HepG2 (cell line): ENCODE measurements around the gene PDXDC1.

ENCODE experiments used
- CTCF ChIP-seq: sonication (generic); formaldehyde crosslinking; IDR thresholded peaks from 2 replicates; pipeline ENCODE4 v1.5.0; 2020; ENCODE audit warnings: mild to moderate bottlenecking, missing genetic modification reagents, moderate library complexity
- EZH2 ChIP-seq: conservative IDR thresholded peaks from 2 replicates; pipeline ENCODE4 v1.6.1; 2012; ENCODE audit warnings: mild to moderate bottlenecking, low read depth, low read length, moderate library complexity
- KLF16 ChIP-seq, 2 experiments: sonication (generic) in 1 of 2; formaldehyde crosslinking in 1 of 2; IDR thresholded peaks; 2 replicates each; pipeline versions ENCODE4 v1.6.1 to v1.8.0; 2016 to 2023; ENCODE audit warnings: missing genetic modification reagents in 2 of 2, missing compliant biosample characterization in 1 of 2
- MAFK ChIP-seq, 2 experiments: IDR thresholded peaks in 1 of 2; conservative IDR thresholded peaks in 1 of 2; 2 replicates each; pipeline ENCODE4 v1.6.1; 2011; ENCODE audit warnings: improper control_type of control experiment in 2 of 2, low read length in 2 of 2
- POLR2A ChIP-seq, 2 experiments: IDR thresholded peaks; 2 replicates each; pipeline ENCODE4 v1.6.1; 2011; ENCODE audit warnings: low read depth in 2 of 2, low read length in 2 of 2, mild to moderate bottlenecking in 1 of 2, moderate library complexity in 1 of 2; ENCODE audit not compliant: insufficient read depth in 1 of 2
- SUZ12 ChIP-seq: fragments of 150-350 bp; IDR thresholded peaks from 2 replicates; pipeline ENCODE4 v1.6.1; 2014; ENCODE audit warnings: low read depth, low read length
- ZNF468 ChIP-seq: sonication (generic); formaldehyde crosslinking; IDR thresholded peaks from 2 replicates; pipeline ENCODE4 v1.8.0; 2022; ENCODE audit warnings: mild to moderate bottlenecking, moderate library complexity, missing genetic modification reagents
- ZNF777 ChIP-seq: sonication (generic); formaldehyde crosslinking; IDR thresholded peaks from 2 replicates; pipeline ENCODE4 v1.4.0; 2020; ENCODE audit warnings: missing genetic modification reagents

- TF ChIP-seq POLR2A (IDR thresholded peaks at IDR 0.05; ENCODE audit: insufficient read depth in 1 of 2, low read depth in 2 of 2, low read length in 2 of 2) = peak in 1 of 2 experiments; percentile 34; a peak in 1 of 4 replicates
- TF ChIP-seq EZH2 = no peak
- no peak for TF ChIP-seq ZNF468 (CRISPR knock-in tag)
- no peak for TF ChIP-seq CTCF (CRISPR knock-in tag)
- TF ChIP-seq ZNF777 (CRISPR knock-in tag) = no peak
- TF ChIP-seq SUZ12 = no peak
- no peak for TF ChIP-seq KLF16 (CRISPR knock-in tag; IDR thresholded peaks at IDR 0.05)
- TF ChIP-seq MAFK (conservative IDR thresholded peaks at IDR 0.05 in 1 of 2, IDR thresholded peaks at IDR 0.05 in 1 of 2; ENCODE audit: low read length in 2 of 2) = no peak
These were observed 62.2 kb downstream of the PDXDC1 start for GRCh38 chr16:15037003-15037402.
